ELR (cell line): ENCODE measurements around the gene USP10.

Experiments used
- DNase-seq: peaks from one replicate; pipeline ENCODE4 v3.0.0-alpha.2; 2015; ENCODE audit warnings: low read depth

Gene USP10

GRCh38 chr16:84774810-84775209 lies 75.0 kb downstream of the USP10 start:
- DNase-seq = peak; percentile 91

GRCh38 chr16:84775262-84775810 lies 75.5 kb downstream of the USP10 start:
- DNase-seq = no peak

DNA sequence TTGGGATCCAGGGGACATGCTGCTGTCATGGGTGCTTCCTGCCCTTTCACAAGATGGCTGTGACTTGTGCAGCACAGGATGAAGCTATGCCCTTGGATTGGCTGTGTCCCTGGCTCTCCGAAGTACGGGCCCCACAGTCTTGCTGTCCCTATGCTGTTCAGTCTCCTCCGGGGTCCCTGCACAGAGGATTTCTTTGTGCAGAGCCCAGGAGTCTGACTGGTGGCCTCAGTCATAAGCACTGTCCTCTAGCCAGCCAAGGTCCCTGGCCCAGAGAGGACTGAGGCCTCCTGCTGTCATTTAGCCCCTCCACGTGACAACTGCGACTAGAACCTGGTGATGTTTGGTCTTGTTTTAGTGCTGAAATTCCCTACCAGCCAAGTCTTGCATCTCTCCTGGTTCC lies 77.6 kb downstream of the USP10 start:
- DNase-seq = no peak

- no peak for DNase-seq
These were observed 78.9 kb downstream of the USP10 start for GRCh38 chr16:84778720-84779119.

- DNase-seq = no peak
These were observed 80.3 kb downstream of the USP10 start for GRCh38 chr16:84780063-84780462.

DNA sequence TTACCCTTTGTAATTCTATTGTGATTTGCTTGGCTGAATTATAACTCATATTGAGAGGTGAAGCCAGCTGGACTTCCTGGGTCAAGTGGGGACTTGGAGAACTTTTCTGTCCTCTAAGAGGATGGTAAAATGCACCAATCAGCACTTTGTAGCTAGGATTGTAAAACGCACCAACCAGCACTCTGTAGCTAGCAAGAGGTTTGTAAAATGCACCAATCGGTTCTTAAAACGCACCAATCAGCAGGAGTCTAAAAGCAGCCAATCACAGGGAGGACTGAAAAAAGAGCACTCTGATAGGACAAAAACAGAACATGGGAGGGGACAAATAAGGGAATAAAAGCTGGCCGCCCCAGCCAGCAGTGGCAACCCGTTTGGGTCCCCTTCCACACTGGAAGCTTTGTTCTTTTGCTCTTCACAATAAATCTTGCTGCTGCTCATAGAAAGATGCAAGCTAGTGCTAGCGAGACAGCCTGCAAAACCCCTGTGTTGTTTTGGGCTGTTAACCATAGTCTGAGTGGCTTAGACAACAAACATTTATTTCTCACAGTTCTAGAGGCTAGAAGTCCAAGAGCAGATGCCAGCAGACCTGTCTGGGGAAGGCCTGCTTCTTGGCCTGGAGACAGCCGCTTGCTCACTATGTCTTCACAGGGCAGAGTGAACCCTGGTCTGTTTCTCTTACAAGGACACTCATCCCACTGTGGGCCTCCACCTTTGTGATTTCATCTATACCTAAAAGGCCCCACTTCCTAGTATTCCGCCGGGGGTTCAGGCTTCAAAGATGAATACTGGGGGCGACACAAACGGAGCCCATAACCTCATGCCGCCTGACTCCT lies 81.0 kb downstream of the USP10 start:
- peak; percentile 26 for DNase-seq

DNA sequence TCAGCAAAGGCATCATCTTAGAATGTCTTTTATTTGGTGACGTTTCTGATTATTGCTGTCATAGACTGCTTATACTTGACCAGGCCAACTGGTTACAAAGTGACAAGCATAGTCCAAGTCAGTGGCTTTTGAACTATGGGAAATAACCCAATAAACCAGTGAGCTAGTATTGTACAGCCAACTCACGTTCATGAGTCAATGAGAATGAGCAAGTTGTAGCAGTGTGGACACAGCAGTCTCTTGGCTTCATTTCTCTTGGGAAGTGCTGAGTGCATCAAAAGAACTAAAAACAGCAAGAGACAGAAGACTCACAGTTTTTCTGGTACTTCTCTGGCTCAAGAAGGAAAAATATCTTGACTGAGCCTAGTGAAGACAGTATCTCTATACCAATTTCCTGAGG lies 83.0 kb downstream of the USP10 start:
- DNase-seq = no peak

DNA sequence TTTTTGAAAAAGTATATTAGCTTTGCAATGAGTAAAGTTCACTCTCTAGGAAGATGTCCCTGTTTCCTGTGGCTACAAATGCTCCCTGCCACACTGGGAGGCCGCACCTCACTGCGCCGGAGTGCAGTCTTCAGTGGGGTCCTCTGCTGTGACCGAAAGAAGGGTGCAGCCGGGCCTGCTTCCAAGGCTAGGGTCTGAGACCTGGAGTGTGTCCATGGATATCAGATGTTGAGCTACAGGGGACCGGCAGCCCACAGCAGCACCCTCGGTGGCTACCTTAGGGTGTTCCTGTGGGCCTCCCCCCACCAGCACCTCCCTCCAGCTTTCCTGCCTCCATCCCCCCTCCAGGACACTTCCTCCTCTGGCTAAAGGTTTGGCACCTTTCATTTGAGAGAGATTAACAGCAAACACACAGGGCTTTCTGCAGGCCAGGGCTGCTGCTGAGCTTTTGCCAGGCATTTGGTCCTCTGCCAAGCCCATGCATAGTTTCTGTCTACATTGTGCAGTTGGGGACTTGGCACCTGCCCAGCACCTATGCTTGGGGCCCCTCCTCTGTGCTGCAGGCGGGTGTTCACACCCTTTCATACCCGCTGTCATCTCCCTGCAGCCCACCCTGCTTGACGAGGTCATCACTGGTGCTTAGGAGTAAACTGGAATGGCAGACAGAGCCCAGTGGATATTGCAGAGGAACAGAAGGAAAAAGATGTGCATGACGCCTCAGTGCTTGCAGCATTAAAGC lies 86.2 kb downstream of the USP10 start:
- no peak for DNase-seq

DNA sequence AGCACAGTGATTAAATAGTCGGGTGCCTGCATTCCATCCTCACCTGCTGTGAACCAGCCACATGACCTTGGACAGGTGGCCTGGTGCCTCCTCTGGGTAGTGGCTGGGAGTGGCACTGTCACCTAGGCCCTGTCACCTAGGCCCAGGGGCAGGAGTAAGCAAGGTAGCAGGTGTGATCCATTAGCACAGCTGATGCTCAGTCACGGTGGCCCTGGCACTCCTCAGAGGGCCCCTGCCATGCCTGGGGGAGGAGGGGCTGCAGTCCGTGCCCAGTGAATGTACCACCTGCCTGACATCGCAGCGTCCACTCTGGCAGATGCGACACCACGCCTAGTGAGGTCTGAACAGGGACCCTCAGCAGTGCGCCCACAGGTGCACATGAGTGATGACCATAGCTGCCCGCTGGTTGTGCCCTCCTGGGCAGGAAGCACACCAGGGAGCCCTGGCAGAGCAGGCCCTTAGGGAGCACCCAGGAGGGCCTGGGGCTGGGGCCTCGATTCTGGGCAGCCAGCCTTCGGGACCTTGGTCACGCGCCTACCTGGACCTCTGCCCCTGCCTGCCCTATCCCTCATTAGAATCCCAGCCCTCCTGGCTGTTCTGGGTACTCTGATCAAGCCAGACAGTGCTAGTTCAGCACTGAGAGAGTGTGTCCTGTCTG lies 86.9 kb downstream of the USP10 start:
- DNase-seq = no peak

- no peak for DNase-seq
These were observed 87.4 kb downstream of the USP10 start for GRCh38 chr16:84787263-84787622.

GRCh38 chr16:84788920-84789391 lies 89.2 kb downstream of the USP10 start:
- peak; percentile 76 for DNase-seq

GRCh38 chr16:84789431-84789830 lies 89.6 kb downstream of the USP10 start:
- no peak for DNase-seq

DNA sequence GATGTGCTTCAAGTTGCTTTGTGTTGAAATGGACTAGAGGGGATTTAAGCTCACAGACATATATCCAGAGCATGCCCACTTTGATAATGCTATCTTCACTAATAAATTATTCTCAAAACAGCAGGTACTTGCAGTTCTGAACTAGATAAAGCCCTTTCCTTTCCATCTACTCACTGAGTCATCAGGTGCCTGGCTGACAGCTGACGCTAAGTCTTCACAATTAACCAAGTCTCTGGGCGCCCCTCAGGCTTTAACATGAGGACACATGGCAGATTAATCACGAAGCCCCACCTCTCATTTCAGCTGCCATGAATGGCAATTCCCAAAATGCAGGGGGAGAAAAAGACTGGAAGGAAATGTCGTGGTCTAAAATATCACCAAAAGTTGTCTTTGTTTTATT lies 90.5 kb downstream of the USP10 start:
- no peak for DNase-seq

- no peak for DNase-seq
These were observed 91.3 kb downstream of the USP10 start for GRCh38 chr16:84791088-84791487.

- DNase-seq = no peak
These were observed 91.7 kb downstream of the USP10 start for GRCh38 chr16:84791501-84791900.

GRCh38 chr16:84794186-84794585 lies 94.4 kb downstream of the USP10 start:
- DNase-seq = no peak

GRCh38 chr16:84794626-84795025 lies 94.8 kb downstream of the USP10 start:
- DNase-seq = no peak

GRCh38 chr16:84795329-84796053 lies 95.7 kb downstream of the USP10 start:
- peak; percentile 97 for DNase-seq

DNA sequence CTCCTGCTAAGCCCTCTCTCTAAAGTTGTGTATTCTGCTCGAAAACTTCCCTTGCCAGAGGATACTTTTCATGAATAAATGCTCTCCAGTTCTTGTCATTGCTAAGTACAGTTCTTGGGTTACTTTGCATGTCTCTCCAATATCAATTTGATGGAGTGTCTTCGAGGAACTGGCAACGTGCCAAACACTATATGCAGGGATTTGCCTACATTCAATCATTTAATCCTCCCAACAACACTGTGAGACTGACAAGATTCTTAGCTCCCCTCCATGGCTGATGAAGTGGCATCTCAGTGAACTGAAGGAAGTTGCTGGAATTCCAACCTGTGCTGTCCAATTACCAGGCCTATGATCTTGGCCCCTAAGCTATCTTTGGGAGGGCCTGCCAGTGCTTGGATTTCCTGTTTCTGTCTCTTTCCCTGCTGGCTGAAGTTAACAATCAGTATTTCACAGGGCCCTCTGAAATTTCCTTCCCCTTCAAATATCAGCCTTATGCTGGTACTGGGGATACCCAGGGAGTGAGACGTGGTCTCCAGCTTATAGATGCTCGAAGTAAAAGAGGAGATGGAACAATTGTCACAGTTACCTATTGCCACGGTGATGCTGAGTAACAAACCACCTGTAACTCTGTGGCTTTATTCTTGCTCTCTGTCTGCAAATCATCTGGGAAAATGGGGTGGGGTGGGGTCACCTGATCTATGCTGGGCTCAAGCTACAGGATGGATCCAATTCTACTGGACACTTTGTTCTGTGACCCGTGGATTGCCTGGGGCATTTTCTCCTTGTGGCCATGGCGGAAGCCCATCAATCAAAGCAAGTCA lies 100.6 kb downstream of the USP10 start:
- no peak for DNase-seq

DNA sequence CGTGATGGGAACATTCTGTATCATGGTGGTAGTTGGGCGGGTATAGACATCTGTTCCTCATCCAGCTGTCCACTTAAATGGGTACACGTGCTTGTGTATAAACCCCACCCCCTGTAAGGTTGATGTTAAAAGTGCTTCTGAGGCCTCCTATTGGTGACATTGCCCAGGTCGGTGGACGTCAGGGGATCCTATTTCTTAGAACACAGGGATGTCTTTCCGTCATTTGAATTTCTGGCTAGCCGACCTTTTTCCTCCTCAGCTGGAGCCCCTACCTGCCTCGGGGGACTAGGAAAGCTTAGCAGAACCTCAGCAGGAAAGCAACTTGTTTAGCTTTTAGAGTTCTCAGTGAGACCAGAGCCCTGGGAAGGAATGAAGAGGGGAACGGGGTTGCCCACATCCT lies 103.3 kb downstream of the USP10 start:
- DNase-seq = no peak

DNA sequence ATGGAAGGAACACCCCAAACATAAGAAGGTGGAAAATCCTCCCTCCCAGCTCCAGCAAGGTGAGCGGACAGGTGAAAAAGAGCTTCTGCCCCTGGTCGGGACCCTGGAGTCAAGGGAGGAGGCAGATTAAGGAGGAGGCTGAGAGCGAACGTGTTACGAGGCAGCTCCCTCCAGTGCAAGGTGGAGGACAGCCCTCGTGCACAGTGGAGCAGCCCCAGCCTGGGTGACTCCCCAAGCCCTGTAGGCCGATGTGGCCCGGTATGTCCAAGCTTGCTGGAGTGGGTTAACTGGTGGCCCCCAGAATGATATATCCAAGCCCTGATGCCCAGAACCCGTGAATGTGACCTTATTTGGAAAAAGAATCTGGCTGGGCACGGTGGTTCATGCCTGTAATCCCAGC lies 104.5 kb downstream of the USP10 start:
- DNase-seq = no peak
